Adrenal gland (tissue), 5 donors: Measurements from ENCODE around the gene RELL2.

ENCODE experiments used
- CTCF ChIP-seq, 6 experiments: fragments of 450-650 bp in 4 of 6; fragments of 200-600 bp in 2 of 6; sonication (generic) in 1 of 6; IDR thresholded peaks; 1 replicate in 5 of 6; 2 replicates in 1 of 6; pipeline versions ENCODE4 v1.5.1 to v1.8.0; 2016 to 2021; ENCODE audit warnings: antibody characterized with exemption in 6 of 6, mild to moderate bottlenecking in 2 of 6, moderate library complexity in 1 of 6
- POLR2A ChIP-seq, 2 donors: fragments of 450-650 bp; IDR thresholded peaks; one replicate each; pipeline ENCODE4 v1.6.1; 2017; ENCODE audit warnings: antibody characterized with exemption in 2 of 2, mild to moderate bottlenecking in 2 of 2, moderate library complexity in 1 of 2
- donor health status: DM: no; HTN: no; CAD: no.

- TF ChIP-seq CTCF (IDR thresholded peaks at IDR 0.05) = peak in 2 of 6 experiments; percentile 15 to 28
- no peak for TF ChIP-seq POLR2A (IDR thresholded peaks at IDR 0.05)
These were observed 1.1 kb downstream of the RELL2 start for GRCh38 chr5:141637767-141638419.
